ENCODE measurements around the gene GPR18. TPM values are rescaled to one million over a fixed set of nuclear protein-coding genes. Genes with fewer than 3 reads are reported as not detected.

GPR18 gene, protein sequence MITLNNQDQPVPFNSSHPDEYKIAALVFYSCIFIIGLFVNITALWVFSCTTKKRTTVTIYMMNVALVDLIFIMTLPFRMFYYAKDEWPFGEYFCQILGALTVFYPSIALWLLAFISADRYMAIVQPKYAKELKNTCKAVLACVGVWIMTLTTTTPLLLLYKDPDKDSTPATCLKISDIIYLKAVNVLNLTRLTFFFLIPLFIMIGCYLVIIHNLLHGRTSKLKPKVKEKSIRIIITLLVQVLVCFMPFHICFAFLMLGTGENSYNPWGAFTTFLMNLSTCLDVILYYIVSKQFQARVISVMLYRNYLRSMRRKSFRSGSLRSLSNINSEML
- total RNA-seq = not detected

DNA sequence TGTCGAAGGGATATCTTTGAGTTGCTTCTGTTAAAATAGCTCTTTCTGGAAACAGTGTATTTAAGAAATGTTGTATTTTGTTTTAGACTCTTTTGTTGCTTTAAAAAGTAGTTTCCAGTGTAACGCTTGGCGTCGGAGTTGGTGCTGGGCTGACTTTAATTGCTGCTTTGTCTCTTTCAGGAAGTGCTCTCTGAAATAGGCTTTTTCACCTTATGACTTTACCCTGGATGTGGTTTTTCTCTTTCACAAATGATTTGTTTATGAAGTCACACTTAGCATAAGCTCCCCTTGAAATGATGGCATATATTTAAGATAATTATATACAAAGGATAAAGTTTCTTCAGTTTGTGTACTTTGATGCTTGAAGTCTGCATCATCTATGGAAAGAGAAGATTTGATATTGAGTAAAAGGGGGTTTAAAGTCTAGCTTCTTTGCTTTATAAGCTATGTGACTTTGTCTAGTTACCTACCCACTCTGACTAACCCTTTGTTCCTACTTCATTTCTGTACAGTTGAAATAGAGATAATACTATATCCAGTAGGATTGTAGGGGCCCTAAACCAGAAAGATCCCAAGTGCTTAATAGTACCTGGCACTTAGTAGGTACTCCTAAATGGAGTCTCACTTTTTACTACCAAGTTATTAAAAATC lies at the start of gene GPR18:
Gene GPR18, minus strand, starts transcription at position 170 of the 651 bp plus-strand sequence. CDS start 2,507 bp downstream, outside the sequence.
- DNase-seq (ENCODE audit: low spot score in 2 of 2) (no peak), FAIRE-seq (no peak)

DNA sequence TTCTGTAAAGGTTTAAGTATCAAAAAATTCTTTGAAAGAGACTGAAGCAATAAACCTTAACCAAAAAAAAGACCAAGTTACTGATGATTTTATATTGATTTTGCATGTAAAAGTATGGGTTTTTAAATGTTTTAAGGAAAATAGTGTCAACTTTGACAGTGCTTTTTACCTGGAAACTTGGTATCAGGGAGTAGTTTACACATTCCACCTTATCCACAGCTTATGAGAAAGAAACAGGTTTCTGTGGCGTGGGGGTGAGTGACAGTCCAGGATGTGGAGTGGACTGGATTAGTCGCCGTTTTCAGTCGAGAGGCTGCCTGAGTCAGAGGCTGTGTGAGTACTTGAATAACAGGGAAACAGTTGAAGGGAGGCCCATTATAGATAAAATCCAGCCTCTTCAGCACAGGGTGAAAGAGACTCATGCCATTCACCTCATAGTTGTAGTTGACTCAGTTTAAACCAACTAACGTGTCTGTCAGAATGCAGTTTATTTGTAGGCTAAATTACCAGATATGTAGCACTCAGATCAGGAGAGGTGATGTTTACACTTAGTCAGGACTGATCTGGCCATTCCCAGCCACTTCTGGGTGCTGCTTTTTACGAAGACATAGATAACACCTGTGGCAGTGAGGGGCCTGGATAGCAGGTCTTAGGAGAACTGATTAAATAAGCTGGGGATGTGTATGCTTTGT lies 49.6 kb upstream of the GPR18 start:
- FAIRE-seq = no peak

DNA sequence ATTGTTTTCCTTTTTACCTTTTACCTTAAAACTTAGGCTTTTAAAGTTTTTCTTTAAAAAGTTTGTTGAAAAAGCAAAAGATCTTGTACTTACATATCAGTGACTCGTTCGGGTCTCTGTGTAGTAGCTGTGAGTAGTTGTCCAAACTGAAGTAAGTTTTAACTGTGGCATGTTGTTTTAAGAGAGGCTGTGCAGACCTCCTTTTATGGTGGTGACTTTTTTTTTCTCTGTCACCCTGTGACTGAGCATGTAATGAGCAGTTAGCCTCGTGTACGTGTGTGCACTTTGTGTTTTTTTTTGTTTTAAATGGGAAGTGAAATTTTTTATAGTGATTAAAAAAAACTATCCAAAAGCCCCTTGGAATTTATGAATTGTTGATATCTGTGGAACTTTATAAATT lies 49.1 kb upstream of the GPR18 start, which contains the start of gene GPR183:
Gene GPR183, minus strand, starts transcription at position 153 of the 400 bp plus-strand sequence. CDS start 11,254 bp downstream, outside the sequence.
- DNase-seq (ENCODE audit: low spot score in 2 of 2) = no peak
- FAIRE-seq = no peak

More for the DNA sequence above, 49.6 kb upstream of the GPR18 start:
- no peak for DNase-seq (ENCODE audit: low spot score in 2 of 2)

DNA sequence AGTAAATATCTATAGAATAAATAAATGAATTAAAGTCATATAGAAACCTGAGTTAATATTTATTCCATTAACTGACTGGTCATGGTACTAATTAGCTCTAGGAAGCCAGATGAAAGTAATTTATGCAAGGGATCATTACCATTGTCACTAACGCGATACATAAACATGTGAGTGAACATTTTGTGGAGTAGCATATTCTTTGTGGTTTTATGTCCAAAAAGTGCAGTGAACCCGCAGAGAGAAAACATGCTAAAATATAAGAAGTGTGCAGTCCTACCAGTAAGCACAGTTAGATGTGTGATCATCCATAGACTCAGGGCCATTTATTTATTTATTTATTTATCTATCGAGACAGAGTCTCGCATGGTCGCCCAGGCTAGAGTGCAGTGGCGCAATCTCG lies 47.4 kb upstream of the GPR18 start:
- no peak for DNase-seq (ENCODE audit: low spot score in 2 of 2)
- FAIRE-seq = no peak

DNA sequence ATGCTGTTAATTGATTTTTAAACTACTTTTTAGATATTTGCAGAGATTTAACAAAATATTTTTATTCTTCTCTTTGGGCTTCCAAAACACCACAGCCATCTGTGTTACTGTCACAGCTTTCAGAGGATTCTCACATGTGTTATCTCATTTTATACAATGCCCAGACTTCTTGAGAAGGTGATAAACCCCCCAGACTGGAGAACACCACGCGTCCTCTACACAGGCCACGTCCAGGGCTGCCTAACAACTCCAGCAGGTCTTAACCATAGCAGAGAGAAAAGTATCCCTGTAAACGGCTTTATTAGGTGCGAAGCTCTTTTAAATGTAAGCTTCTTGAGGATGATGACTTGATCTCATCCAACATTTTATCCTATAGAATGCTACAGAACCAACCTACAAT lies 47.0 kb upstream of the GPR18 start:
- FAIRE-seq = no peak
- DNase-seq (ENCODE audit: low spot score in 2 of 2) = no peak

DNA sequence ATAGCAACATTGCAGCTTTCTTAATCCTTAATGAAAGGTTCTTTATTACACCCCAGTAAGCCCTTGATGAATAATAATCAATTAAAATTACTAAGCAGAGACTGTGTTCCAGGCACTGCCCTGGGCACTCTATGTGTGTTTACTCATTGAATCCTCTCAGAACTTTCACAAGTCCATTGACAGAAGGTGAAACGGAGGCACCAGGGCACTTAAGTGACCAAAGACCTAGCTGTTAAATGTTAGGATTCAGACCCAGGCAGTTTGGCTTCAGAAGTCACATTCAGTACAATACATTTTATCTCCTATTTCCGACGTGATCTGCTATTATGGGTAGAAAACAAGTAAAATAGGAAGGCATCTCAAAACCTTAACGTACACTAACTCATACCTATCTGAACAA lies 46.4 kb upstream of the GPR18 start:
- FAIRE-seq (no peak), DNase-seq (ENCODE audit: low spot score in 2 of 2) (no peak)

DNA sequence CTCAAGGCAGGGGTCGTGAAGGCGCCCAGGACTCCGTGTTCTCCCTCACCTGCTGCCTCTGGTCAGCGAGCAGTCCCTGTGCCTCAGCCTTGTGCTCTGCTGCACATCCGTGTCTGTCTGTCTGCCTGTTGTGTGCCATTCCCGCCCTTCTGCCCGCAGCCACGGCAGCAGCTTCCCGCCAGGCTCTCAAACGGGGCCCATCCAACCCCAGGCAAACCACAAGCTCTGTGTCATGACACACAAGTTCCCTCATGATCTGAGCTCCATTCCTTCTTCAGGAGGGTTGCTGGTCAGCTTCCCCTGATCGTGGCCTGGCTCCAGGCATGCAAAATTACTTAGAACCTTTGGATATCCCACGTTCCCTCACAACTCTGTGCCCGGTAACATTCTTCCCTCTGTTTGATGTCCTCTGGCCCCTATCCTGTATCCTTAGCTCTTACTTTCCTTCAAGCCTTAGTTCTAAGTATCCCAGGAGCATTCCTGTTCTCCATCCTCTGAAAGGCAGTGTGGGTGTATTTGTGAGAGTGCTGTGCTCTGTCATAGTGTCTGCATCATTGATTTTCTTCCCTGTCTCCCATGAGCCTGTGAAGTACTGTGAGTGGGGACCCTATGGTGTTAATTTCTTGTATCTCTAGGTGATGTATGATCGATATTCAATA lies 45.8 kb upstream of the GPR18 start:
- FAIRE-seq (no peak), DNase-seq (ENCODE audit: low spot score in 2 of 2) (no peak)

DNA sequence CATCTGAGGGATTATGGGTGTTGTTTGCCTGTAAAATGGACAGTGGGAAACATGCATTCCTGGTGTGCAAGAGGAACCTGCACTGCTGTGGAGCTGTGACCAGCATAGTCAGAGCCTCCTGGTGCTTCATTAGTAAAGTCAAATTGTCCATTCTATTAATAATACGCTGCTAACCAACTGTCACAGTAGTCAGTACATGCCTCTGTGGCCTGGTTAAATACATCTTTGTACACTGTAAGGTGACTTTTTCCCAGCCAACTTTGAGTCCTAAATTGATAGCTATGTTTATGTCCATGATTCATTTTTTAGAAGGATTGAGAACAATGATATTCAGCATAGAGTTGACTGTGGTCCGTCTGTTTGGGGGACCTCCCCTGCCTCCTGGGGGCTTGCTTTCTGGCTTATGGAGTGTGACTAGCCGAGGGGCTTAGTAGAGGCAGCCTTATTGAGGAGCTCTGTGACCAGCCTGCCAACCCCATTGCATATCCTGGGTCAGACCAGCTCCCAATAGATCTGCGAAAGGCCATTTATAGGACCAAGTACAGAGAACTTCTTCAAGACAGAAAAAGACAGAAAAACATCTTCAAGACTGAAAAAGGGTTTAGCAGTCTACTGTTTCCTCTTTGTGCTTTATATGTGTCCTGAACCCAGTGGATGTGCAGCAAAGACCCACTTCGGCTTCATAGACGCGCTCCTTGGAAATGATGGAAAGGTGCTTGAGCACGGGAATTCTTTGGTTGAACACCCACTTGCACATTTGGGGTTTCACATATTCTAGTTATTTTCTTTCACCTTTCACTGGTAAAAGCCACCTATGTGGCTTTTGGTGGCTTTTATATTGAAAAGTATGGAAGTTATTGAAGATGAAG lies 44.7 kb upstream of the GPR18 start:
- FAIRE-seq (no peak), DNase-seq (ENCODE audit: low spot score in 2 of 2) (no peak)

DNA sequence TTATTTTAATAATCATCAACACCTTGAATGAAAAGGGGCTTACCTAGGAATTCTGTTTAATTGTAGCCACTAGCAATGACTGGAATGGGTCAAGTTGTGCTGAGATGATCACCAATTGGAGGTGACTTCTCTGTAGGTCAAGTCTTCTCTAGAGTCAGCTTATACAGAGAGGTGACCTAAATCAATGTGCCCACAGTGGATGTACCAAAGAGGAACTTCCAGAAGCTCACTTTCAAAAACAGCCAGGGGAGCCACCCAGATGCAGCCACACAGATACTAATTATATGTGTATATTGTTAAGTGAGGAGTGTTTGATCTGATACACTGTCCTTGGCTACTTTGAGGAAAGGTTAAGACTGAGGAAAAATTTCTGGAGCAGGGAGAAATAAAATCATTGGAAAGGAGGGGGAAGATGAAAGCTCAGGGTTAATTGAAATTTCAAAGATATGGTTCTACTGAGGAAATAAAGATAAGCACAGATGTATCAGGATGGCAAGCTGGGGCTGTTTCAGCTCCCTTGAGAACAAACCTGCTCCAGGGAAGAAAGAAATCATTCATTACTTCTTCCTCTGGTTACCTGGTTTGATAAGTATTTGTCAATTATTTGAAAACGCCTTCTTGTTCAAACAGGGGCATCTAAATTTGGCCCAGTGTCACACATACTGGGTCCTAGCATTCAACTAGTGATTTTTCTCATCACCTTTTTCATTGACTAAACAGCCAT lies 43.9 kb upstream of the GPR18 start:
- DNase-seq (ENCODE audit: low spot score in 2 of 2) = no peak
- no peak for FAIRE-seq

DNA sequence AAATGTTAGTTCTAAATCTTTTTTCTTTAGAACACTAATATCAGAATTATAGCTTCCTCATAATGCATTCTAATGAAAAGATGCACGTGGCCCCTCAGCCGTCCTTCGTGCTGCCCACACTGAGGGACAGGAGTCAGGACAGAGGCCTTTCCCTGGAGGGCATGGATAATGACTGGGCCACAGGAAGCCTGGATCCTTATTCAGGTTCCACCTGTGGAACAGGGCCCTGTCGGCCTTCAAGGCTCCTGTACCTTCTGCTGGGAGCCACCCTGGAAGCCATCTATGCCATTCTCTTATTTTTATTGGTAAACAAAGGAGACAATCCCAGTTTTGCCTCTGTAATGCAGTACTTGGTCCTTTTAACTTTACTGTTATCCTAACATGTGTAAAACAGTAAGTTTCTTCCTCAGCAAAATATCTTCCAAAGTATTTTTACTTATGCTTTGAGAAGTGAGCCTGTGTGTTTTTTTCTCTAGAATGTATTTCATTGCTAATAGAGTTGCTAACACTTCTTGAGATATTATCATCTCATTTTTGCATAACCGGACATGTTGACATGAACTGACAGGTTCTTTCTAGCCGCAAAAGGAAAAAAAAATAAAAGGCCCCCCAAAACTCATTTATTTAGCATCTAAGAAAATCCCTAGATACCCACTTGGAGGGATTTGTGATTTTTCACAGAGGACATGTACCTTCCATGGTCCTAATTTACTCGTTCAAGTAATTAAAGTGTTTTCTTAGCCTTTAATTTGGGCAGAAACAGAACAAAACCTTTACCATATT lies 43.1 kb upstream of the GPR18 start:
- no peak for DNase-seq (ENCODE audit: low spot score in 2 of 2)
- no peak for FAIRE-seq

DNA sequence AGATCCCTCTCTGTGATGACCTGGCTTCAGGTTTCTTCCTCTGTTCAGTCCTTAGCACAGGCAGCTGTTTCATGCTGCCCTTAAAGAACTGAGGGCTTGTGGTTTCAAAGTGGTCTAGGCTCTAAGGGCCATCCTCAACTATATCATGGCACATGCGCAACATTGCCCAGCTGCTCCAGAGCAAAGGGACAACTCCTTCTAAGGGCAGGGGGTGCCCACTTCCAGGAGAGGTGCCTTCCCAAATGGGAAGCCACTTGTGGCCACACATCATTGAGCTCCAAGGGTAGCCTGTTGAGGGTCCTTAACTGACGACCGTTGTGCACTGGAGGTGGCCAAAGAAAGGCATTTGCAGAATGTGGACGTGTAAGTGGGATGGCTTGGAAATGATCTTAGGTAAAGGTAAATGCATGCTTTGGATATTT lies 41.8 kb upstream of the GPR18 start:
- FAIRE-seq (no peak), DNase-seq (ENCODE audit: low spot score in 2 of 2) (no peak)

DNA sequence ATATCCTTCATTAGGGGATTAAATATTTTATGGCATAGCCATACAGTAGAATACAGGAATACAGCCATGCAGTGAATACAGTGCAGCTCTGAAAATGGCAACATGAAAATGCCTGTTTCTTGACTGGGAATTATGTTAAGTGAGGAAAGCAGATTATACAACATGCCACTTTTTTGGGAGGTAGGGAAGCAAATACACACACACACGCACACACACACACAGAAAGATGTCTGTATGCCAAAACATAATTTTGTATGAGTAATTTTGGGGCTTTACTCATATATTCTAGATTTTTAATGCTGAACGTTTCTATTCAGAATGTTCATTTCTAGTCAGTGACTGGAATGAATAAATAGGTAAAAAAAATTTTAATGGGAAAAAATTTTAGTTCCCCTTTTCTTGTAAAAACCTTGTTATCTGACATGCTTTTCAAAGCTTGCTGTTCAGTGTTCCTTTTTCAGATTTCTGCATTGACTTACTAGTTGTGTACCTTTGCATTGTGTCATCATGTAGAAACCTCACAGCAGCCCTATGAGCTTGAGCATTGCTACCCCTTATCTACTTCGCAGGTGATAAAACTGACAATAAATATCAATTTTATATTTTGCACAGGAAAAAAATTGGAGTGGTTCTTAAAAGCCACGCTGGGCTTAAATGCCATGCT lies 41.2 kb upstream of the GPR18 start:
- no peak for FAIRE-seq
- DNase-seq (ENCODE audit: low spot score in 2 of 2) = no peak

DNA sequence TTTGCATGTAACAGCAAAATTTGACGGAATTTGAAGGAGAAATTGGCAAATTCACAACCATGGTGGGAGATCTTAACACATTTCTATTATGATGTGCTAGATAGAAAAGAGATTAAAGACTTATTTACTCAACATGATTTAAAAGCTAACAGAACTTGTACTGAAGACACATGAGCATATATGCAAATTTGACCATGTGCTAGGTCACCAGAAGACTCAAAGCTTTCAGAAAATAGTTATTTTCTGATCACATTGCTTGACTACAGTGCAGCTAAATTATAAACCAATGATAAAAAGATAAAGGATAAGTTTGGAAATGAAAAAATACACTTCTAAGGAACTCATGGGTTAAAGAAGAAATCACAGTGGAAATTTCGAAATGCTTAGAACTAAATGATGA lies 39.9 kb upstream of the GPR18 start:
- DNase-seq (ENCODE audit: low spot score in 2 of 2) (no peak), FAIRE-seq (no peak)

DNA sequence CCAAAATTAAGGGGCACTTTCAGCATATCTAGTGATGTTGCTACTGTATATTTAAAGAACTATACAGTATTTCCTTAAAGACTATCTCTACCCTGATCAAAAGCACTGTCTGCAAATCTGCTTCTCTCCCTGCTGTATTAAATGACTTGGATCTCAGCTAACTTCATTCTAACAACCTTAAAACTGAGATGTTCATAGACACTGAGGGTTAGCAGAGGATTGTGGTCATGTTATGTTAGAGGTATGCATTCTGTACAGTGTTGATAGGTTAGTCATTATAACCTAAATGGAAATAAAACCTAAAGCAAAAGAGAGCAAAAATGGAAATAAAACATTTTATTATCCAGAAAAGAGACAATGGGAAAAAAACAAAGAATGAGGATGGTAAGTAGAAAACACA lies 39.2 kb upstream of the GPR18 start:
- FAIRE-seq = no peak
- no peak for DNase-seq (ENCODE audit: low spot score in 2 of 2)

DNA sequence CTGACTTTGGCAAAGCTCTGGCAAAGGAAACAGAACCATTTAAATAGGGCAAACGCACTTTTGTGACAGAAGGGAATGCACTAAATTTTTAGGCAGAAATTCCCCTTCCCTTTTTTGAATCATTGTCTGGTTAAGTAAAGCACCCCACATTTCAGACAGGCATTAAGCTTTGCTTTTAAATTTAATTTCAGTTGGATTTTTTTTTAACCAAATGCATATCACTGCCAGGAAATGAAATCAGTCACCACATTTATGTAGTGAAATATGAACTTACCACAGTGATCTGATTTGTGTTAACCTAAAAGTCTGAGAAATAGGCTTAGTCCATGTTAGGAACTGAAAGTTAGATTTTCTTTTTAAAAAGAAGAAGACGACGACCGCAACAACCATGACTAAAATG lies 38.2 kb upstream of the GPR18 start:
- DNase-seq (ENCODE audit: low spot score in 2 of 2) (no peak), FAIRE-seq (no peak)

DNA sequence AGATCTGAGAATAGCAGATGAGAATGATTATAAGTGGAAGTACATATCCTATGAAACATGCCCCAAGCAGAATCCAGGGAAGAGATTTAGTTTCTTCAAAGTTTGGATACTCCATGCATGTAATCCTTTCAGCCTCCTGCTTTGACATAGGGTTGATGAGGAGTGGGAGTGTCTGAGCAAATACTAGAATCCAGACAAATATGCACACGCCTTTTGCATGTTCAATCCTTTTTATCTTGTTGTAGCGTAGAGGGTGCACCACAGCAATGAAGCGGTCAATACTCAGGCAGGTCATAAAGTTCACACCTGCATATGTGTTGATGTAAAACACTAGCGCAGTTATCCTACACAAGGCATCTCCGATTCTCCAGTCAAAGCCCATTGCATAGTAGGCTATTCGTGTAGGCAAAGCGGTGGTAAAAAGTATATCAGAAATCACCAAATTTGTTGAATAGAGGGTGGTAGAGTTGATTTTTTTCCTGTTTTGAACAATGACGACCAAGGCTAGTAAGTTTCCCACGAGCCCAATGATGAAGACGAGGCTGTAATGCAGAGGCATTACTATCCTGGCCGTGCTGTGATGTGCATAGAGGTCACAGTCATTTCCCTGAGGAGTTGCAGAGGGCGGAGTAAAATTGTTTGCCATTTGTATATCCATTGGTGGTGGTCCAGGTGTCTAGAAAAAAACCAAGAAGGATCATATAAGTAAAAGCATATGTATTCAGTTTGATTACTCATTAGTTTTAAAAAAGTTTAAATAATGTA lies 37.5 kb upstream of the GPR18 start:
- FAIRE-seq (no peak), DNase-seq (ENCODE audit: low spot score in 2 of 2) (no peak)

DNA sequence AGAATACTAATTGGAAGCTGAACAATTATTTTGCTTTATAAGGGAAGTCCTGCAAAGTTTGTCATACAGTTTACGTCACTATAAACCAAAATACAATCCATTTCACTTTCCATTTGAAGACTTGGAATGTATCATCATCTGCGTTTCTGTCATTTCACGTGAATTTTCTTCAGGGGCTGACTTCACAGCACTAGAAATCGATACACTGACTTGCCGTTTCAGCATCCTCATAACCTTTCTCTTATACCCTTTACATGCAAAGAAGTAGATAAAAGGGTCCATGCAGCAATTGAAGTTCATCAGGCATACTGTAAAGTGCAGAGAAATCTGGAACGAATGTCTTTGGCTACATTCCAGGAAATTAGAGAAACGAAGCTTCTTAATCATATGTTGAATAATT lies 36.8 kb upstream of the GPR18 start:
- FAIRE-seq (no peak), DNase-seq (ENCODE audit: low spot score in 2 of 2) (no peak)

Measured in frontal cortex (tissue), 4 donors.